ENCODE measurements around the gene CAMTA1. TPM values are rescaled to one million over a fixed set of nuclear protein-coding genes. Genes with fewer than 3 reads are reported as not detected.

Gene CAMTA1
- total RNA-seq, 2 donors from 2014 or later = 100 to 102 TPM

DNA sequence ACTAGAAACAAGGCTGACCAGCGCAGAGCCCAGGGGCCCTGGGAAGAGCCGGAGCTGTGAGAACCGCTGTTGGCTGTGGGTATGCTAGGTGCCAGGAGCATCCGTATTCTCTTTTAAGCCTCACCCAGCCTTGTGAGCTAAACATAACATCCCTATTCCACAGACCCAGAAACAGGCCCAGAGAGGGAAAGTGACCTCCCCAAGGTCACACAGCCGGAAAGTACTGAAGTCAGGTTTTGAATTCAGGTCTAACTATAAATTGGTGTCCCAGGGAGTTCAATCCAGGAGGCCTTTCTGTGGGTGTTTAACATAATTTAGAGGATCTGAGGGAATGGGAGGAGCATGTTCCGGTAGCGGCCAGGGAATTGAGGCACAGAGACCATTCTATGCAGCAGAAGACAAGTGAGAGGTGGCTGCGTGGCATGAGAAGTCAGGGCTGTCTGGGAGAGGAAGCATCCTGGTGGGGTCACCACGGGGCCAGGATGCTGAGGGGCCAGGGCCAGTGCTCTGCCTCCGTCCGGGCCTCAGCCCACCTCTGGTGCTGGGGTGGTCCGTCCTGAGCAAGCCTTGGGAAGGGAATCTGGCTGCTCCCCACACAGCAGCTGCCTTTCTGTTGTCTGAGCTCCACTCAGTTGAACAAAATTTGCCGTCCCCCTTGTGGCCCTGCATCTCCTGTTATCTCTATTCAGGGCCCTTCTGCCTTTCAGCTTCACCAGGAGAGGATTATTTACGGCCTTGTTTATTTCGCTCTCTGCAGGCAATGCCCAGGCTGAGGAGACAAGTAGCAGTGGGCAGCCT, 647.0 kb downstream of the CAMTA1 start:
- H3K36me3 ChIP-seq = no peaks in the 10 kb centered on the region
- no peaks in the 10 kb centered on the region for H3K27me3 ChIP-seq (replicated peaks; ENCODE audit: insufficient read depth)
- DNase-seq (ENCODE audit: low spot score) = no peak
- no peak overlapping the region for H3K4me3 ChIP-seq
- intact Hi-C loops (cut with DNase I) = no loop called here
- H3K4me1 ChIP-seq (replicated peaks) = no peaks in the 10 kb centered on the region
- WGBS = 89% methylated on average over 15 of the region's 15 CpGs
- H3K27ac ChIP-seq = no peak overlapping the region
- H3K9me3 ChIP-seq = no peaks in the 10 kb centered on the region
- TF ChIP-seq POLR2A (IDR thresholded peaks at IDR 0.05) = no peak
- TF ChIP-seq CTCF (IDR thresholded peaks at IDR 0.05) = no peak
- TF ChIP-seq POLR2AphosphoS5 (IDR thresholded peaks at IDR 0.05) = no peak

DNA sequence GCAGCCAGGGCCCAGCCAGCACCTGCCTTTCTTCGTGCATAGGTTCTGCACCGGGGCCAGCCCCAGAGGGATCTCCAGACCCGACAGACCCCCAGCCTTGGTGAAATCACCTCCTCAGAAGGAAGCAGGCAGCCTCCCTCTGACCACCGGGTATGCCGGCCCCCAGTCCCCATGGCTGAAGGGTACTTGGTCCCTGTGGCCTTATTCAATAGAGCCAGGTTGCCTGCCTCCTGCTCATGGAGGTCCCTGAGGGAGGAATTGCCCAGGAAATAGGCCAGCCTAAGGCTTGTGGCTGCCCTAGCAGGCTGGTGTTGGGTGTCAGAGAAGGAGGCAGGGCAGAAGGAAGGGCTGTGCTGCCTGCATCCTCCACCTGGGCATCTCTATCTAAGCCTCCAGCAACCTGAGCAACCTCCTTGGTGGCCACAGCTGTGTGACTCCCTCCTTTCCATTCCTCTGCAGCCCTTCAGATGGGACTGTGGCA, 647.7 kb downstream of the CAMTA1 start:
- Histone ChIP-seq H3K9me3 (no peaks in the 10 kb centered on the region), H3K36me3 (no peaks in the 10 kb centered on the region), H3K27ac (no peak overlapping the region), H3K4me1 (replicated peaks) (no peaks in the 10 kb centered on the region), H3K4me3 (no peak overlapping the region), H3K27me3 (replicated peaks; ENCODE audit: insufficient read depth) (no peaks in the 10 kb centered on the region)
- DNase-seq (ENCODE audit: low spot score) = no peak
- intact Hi-C loops (cut with DNase I) = no loop called here
- 90% methylated on average over 5 of the region's 5 CpGs for WGBS
- TF ChIP-seq POLR2A (IDR thresholded peaks at IDR 0.05) (no peak), POLR2AphosphoS5 (IDR thresholded peaks at IDR 0.05) (no peak), CTCF (IDR thresholded peaks at IDR 0.05) (no peak)

- WGBS = 95% methylated on average over 5 of the region's 5 CpGs
- Histone ChIP-seq H3K27ac (no peak overlapping the region), H3K4me1 (replicated peaks) (no peaks in the 10 kb centered on the region), H3K27me3 (replicated peaks; ENCODE audit: insufficient read depth) (no peaks in the 10 kb centered on the region), H3K9me3 (no peaks in the 10 kb centered on the region), H3K4me3 (no peak overlapping the region), H3K36me3 (no peaks in the 10 kb centered on the region)
- intact Hi-C loops (cut with DNase I) = no loop called here
- TF ChIP-seq POLR2A (IDR thresholded peaks at IDR 0.05) (no peak), CTCF (IDR thresholded peaks at IDR 0.05) (no peak), POLR2AphosphoS5 (IDR thresholded peaks at IDR 0.05) (no peak)
- no peak for DNase-seq (ENCODE audit: low spot score)
Measured at GRCh38 chr1:7434566-7434965, 649.3 kb downstream of the CAMTA1 start.

DNA sequence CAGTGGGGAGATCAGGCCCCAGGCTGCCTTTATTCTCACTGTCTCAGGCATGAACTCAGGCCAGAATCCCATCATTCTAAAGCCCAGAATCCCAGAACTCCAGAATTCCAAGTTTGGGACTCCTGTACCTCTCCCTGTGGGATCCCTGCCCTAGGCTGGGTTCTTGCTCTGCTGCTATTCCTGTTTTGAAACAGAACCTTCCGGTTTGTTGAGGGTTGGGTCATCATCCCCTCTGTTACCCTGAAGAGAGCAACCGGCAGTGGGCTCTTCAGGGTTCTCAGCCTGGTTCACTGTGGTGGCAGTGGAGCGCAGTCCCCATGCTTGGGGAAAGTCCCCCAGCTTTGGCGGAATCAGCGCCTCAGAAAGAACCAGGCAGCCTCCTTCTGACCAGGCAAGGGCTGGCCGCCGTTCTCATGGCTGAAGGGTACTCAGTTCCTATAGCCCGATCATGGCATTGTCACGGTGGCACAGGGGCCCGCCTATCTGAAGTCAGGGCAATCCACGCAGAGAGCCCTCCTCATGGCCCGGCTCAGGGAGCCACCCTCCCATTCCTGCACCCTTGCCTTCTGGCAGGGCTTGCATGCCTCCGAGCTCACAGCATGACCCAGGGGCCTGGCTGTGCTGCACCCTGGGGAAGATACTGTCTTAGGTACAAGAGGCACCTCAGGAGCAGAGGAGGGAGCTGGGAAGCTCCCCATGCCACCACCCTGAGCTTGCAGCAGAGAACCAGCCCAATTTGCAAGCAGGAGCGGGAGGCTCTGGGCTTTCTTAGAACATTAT, 650.2 kb downstream of the CAMTA1 start:
- Histone ChIP-seq H3K9me3 (no peaks in the 10 kb centered on the region), H3K27ac (no peak overlapping the region), H3K4me1 (replicated peaks) (no peaks in the 10 kb centered on the region), H3K36me3 (no peaks in the 10 kb centered on the region), H3K27me3 (replicated peaks; ENCODE audit: insufficient read depth) (no peaks in the 10 kb centered on the region), H3K4me3 (no peak overlapping the region)
- WGBS = 88% methylated on average over 14 of the region's 14 CpGs
- intact Hi-C loops (cut with DNase I) = no loop called here
- TF ChIP-seq POLR2AphosphoS5 (IDR thresholded peaks at IDR 0.05) (no peak), POLR2A (IDR thresholded peaks at IDR 0.05) (no peak), CTCF (IDR thresholded peaks at IDR 0.05) (no peak)
- no peak for DNase-seq (ENCODE audit: low spot score)

All from prostate gland (tissue), 2 donors.